Measurements from ENCODE around the gene AAK1.

DNA sequence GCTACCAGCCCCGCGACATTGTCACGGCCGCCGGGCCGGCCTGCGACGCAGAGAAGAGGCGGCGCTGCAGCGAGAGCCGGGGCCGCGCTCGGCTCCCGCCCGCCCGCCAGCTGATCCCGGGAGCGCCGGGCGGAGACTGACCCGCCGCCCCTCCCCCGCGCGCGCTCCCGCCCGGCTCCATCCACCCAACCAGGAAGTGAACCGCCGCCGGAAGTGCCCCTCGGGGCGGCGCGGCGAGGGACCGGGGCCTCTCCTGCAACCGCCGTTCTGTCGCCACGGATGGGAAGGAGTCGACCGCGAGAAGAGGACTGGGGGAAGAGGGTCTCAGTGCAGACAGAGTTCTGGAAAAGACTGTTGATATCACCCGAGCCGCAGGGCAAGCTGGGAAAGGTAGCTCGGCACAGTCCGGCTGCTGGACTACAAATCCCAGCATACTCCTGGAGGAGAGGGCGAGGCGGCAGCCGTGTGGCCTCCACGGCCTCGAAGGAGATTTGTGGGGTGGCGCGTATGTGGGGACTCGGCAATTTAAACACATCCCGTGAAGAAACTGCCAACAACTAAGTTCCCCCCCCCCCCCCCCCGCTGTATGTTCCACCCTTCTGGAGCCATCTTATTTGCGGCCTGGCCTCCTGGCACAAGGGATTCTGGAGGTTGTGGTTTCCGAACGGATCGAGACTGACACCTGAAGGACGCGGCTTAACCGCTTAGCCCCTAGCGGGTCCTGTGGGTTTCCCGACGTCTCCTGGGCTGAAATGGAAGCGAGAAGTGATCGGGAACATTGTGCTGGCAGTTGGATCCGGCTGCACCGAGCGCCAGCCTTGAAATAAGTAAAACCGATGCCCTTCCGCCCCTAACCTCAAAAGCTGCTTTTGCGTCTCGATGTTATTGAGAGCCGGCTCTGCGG lies at the start of gene AAK1:
- TF ChIP-seq EP300 (IDR thresholded peaks at IDR 0.05) = no peak
- TF ChIP-seq POLR2A (IDR thresholded peaks at IDR 0.05) = peak; percentile 31 to 44
- TF ChIP-seq, protein P1, sequence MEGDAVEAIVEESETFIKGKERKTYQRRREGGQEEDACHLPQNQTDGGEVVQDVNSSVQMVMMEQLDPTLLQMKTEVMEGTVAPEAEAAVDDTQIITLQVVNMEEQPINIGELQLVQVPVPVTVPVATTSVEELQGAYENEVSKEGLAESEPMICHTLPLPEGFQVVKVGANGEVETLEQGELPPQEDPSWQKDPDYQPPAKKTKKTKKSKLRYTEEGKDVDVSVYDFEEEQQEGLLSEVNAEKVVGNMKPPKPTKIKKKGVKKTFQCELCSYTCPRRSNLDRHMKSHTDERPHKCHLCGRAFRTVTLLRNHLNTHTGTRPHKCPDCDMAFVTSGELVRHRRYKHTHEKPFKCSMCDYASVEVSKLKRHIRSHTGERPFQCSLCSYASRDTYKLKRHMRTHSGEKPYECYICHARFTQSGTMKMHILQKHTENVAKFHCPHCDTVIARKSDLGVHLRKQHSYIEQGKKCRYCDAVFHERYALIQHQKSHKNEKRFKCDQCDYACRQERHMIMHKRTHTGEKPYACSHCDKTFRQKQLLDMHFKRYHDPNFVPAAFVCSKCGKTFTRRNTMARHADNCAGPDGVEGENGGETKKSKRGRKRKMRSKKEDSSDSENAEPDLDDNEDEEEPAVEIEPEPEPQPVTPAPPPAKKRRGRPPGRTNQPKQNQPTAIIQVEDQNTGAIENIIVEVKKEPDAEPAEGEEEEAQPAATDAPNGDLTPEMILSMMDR (IDR thresholded peaks at IDR 0.05) = no peak
- TF ChIP-seq POLR2AphosphoS5 (IDR thresholded peaks at IDR 0.05) = peak; percentile 66 to 89 (median 80)
